Measurements from ENCODE around the gene TMEM176A.
"Not testable (repeated sequence)": the region's sequence is repeated elsewhere in the genome, so short reads cannot be mapped to it uniquely, and the experiment has no call there.

The TMEM176A gene, protein sequence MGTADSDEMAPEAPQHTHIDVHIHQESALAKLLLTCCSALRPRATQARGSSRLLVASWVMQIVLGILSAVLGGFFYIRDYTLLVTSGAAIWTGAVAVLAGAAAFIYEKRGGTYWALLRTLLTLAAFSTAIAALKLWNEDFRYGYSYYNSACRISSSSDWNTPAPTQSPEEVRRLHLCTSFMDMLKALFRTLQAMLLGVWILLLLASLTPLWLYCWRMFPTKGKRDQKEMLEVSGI

DNA sequence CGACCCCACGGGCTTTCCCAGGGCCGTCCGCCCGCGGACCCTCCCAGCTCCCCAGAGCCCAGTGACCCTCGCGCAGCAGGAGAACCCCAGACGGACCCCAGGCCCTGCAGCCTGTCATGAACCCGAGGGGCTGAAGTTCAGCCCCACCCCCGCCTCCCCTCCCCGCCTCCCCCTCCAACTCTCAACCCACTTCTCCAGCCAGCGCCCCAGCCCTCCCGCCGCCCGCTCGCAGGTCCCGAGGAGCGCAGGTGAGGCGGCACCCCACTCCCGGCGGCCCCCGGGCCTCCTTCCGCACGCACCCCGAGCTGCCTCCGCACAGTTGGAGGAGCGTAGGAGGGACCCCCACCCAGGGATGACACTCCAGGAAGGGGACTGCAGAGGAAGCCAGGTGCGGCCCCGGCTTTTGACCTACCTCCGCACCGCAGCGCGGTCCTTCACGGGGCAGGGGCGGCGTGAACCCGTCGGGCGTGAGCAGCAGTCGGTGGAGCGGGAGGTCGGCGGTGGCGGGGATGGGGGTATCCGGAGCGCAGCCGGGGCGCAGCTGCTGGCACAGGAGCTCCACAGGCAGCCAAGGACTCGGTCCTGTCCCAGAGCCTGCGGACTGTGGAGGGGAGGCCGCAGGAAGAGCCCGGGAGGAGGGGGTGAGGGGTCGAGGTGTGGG is at the start of gene TMEM176A:
Gene TMEM176A (plus strand): TSS at position 189 of the 661 bp plus-strand sequence. CDS start 782 bp downstream, outside the sequence.
- peak in 1 of 2 donors; percentile 20 for DNase-seq

DNA sequence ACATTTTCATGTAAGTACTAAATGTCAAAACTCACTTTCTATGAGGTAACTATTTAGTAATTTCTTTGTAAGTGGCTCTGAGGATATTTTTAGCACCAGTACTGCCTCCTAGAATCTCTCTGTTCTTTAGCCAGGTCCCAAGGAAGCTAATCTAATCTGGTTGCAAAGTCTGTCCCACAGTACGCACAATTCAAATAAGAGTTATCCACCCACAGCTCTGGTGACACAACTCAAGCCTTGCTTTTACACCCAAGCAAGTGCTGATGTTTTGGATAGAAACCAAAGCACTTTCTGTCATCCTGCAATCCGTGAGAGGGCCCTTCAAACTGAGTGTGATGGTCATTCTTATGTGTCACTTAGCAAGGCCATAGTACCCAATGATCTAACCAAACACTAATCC is 48.9 kb upstream of the TMEM176A start:
- no peak for DNase-seq

DNA sequence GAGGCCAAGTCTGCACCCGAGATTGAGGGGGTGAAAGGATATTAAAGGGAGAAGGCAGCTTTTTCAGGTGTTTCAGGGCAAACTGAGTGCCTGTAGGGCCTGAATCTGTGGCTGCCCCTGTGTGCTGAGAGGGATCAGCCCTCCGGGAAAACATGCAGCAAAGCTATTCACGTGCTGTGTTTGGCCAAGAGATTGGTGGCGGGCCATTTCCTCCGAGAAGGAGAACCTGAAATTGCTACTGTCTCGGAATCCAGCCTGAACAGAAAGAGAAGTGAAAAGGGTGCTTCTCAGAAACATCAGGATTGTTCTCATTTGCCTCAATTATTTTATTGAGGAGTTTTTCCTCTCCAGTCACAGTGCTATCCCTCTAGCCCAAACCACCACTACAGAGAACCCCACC is 47.3 kb upstream of the TMEM176A start:
- DNase-seq: no peak

DNA sequence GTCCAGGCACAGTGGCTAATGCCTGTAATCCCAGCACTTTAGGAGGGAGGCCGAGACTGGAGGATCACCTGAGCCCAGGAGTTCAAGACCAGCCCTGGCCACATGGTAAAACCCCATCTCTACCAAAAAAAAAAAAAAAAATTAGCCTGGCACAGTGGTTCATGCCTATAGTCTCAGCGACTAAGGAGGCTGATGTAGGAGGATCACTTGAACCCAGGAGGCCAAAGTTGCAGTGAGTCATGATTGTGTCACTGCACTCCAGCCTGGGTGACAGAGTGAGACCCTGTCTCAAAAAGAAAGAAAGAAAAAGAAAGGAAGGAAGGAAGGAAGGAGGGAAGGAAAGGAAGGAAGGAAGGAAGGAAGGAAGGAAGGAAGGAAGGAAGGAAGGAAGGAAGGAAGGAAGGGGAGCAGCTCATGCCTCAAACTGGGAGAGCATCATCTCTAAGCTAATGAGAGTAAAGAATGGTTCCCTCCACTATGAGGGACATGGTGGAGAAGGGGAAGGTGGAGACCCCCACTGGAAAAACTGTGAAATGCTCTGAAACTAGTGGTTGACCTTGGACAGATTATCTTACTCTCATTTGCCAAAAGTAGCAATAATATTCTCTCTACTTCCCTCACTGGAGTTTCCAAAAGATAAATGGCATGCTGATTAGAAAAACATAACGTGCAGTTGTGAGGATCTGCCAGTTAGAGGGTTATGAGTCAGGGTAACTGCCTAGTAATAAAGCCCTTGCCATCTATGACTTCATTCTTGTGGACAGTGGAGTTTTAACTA is 46.6 kb upstream of the TMEM176A start:
- DNase-seq: peak in 1 of 2 donors; percentile 39

DNA sequence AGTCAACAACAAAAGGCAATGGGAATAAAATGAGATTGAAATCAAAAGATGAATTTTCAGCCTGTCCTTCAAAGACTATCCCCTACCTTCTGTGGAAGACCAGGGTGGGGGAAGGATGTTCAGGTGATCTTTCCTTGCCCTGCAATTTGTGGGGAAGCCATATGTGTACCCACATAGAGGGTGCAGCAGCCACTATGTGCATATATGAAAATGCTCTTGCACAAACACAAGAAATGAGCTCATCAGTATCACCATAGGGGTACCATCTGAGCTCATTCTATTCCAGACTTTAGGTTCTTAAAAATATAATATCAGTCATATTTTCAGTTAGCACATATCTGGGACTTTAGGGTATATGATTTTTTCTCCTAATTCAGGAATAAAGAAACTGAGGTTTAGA is 45.6 kb upstream of the TMEM176A start:
- no peak for DNase-seq

DNA sequence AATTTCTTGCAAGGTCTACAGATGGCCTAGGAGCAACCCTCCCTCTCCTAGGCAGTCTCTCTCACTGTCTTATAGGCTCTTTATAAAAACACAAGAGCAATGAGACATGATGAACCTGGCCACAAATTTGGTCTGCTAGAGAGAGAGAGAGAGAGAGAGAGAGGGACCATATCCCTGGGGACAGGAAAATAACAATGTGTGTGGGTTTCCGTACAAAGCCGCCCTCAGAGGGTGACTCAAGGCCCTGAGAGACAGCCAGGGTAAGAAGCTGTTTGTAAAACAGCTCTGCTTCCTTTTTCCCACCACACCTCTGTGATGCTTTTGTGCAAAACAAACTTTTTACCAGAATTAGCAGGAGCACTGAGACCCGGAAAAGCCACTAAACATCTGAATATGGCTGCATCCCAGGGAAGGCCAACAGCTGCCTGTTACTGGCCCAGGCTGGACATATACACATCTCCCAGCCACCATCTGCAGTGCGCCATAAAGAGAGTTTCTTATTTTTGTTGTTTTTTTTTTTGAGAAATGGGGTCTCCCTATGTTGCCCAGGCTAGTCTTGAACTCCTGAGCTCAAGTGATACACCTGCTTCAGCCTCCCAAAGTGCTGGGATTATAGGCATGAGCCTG is 45.0 kb upstream of the TMEM176A start:
- DNase-seq: peak; percentile 69 to 77

DNA sequence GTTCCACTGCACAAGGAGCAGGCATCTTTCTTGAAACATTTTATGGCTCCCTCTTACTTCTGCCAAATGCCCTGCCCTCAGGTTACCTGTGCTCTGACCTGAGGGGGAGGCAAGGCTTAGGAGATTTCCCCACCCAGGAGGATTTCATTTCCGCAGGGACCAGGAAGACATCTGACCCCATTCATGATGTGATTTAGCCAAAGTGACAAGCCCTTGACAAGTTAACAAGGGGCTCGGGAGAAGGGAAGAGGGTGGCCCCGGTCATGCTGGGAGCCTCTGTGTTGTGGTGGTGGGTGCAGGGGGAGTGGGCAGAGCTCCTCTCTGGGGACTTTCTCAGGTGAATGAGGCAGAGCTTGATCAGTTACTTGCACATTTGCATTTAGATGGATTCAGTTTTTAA is 44.4 kb upstream of the TMEM176A start:
- DNase-seq: no peak

DNA sequence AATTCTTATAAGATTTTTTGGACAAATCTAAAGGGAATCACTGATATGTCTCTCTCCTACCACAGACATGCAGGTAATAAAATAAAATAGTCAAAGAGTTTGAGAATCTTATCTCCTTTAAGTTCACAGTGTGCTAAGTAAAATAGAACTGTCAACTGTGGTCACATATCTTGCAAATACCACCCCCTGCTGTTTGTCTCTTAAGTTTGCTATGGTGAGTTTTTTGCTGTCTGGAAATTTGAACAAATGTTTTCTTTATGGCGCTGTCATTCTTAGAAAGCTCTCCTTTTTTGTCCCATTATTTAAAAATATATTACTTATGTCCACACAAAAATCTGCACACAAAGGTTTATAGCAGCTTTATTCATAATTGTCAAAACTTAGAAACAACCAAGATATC is 43.7 kb upstream of the TMEM176A start:
- peak in 1 of 2 donors; percentile 48 for DNase-seq

DNA sequence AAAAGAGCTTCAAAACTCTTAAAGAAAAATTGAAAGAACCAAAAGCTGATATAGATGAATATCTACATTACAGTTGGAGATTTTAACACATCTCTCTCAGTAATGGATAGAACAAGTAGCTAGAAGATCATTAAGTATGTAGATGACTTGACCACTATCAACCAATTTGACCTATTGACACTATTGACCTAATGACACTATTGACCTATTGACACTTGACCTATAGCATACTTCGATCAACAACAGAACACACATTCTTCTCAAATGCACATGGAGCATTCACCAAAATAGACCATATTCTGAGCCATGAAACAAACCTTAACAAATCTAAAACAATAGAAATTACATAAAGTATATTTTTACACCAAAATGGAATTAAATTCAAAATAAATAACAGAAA is 41.1 kb upstream of the TMEM176A start:
- no peak for DNase-seq

DNA sequence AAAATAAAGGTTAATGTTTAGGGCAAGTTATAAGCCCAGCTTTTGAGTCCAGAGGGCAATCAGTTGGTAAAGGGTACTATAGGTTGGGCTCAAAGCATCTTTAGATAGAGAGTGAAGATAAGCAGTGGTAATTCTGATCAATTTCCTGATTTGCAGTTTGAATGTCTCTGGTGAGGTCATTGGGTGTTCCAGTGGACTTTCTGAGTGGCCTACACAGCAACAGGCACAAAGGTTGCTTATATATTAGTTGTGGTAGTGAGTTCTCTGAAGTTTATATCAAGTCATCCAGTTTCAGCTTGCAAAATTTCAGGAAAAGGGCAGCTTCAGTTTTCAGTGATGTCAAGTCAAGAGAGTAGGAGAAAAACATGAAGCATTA is 34.2 kb upstream of the TMEM176A start:
- DNase-seq: no peak

DNA sequence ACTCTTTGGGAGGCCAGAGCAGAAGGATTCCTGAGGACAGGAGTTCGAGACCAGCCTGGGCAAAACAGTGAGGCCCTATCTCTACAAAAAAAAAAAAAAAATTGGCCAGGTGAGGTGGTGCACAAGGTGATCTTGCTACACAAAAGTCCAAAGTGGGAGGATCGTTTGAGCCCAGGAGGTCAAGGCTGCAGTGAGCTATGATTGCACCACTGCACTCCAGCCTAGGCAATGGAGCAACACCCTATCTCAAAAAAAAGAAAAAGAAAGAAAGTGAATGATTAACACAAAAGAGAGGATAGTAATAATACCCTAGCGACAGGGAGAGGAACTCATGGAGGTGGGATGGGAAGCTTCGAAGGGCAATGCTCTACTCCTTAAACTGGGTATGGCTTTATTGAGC is 30.8 kb upstream of the TMEM176A start:
- DNase-seq: no peak

DNA sequence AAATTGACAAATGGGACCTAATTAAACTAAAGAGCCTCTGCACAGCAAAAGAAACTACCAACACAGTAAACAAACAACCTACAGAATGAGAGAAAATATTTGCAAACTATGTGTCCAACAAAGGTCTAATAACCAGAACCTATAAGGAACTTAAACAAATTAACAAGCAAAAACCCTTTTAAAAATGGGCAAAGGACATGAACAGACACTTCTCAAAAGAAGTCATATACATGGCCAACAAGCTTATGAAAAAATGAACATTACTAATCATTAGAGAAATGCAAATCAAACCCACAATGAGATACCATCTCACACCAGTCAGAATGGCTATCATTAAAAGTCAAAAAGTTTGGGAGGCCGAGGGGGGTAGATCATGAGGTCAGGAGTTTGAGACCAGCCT is 26.4 kb upstream of the TMEM176A start:
- DNase-seq: not testable (repeated sequence)

DNA sequence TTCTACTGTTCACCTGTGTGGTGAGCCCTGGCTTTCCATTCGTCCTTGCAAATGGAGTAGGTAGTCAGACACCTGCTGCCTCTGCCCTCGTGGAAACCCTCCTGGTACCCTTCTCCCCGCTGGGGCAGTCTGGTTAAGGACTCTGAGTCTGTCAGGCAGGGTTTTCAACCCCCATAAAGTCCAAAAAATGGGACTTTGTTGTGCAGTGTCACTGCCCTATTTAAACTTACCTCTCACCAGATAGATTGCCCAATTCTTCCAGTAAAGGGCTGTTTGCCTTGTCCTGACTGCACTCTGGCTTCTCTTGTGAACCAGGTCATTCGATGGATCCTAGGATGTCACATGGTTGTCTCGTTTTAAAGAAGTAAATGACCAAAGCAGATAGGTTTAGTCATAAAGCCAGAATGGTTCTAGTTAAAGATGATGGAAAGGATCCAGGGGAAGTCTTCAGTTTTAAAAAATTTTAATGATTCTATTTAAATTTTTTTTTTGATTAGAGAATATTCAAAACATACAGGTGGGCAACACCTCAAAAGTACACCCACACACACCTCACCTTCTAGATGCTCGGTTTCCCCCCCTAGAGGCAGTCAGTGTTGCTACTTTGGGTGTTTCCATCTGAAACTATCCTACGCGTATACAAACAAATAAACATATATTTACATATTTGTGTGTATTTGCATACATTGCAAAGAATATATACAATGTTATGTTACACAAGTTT is 22.4 kb upstream of the TMEM176A start:
- DNase-seq: no peak

DNA sequence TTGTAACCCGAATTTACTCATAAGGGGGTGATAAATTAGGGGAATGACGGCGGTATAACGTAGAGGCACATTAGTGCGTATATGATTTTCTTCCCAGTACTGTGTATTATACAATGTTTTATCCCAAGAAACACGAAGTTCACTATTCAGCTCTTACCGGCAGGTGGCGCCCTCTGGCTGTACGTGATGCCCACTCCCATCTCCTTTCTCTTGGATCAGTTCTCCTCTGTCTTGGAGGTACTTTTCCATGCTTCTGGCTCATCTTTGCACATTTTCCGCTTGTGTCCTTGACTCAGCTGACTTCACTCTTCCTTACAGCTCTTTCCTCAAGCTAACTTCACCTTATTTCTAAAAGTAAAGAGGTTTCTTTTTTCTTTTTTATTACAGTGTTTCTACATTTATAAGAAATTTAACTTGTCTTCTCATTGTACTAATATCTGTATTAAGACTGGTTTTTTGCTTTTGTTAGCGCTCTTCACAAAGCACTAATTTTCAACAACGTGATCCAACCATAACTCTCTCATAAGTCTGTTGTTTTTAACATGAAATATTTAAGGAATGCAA is 21.7 kb upstream of the TMEM176A start:
- peak; percentile 67 to 79 for DNase-seq

DNA sequence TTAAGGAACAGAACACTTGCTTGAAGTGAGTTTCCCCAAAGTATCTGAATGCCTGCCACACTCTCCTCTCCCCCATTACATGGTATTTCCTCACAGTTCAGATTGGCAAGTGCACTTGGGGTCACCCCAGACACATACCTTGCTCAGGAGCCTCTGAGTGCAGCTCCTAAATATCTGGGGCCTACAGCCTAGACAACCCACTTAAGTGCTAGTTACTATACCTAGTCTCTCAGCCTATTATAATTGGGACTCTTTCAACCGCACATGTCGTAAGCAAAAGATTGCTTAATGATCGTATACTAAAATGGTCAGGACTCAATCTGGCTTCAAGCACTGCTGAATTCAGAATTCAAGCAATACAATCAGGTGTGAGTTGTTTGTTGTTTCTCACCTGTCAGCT is 20.3 kb upstream of the TMEM176A start:
- no peak for DNase-seq

DNA sequence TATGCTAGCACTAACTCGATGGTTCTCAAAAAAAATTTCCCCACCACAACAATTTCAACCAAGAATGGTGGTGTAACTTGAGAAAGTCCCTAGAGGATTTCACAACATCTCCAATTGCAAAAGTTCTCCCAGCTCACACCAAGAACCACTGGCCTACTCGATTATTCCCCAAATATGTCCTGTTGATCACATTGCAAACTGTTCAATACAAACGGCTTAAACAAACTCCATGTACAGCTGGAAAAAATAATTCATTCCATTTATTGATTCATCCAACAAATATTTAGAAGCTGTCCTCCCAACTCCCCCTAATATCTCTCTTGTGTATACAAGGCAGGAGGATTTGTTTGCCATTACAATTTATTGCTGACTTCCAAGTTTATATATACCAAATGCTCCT is 19.5 kb upstream of the TMEM176A start:
- no peak for DNase-seq

DNA sequence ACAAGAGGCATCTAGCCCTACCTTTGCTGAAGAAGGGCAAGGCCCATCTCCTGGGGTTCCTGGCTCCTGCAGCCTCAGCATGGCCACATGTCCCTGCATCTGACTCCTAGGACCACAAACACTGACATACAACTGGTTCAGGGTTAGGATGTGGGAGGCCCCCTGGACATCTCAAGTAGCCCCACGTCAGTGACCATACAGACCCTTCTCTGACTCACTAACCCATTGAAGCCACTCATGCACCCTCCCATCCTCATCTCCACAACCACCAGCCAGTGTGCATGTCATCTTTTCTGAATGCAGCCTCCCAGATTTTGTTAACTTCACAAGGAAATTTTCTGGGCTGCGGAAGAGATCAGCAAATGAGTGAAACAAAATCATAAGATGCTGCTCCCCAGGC is 18.6 kb upstream of the TMEM176A start:
- no peak for DNase-seq

DNA sequence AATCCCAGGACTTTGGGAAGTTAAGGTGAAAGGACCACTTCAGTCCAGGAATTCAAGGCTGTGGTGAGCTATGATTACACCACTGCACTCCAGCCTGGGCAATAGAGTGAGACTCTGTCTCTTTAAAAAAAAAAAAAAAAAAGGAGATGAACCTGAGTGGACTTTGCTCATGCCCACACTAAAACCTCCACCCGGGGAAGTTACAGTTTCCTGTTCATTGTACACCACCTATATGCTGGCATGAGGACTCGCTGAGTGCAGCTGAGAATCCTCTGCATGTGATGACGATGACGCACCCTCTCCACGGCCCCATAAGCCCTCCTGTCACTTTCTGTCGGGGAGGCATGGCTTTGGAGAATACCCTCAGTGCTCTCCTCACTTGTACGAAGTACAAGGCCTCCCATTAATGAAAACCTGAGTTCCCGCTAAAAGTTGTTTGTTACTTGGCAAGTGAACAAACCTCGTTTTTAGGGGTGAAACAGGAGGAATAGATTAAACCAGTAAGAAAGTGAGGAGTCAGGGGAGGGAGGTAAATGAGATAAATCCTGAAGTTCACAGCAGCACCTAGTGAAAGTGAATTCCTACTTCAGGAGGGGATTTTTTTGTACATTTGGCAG is 16.3 kb upstream of the TMEM176A start:
- DNase-seq: no peak

DNA sequence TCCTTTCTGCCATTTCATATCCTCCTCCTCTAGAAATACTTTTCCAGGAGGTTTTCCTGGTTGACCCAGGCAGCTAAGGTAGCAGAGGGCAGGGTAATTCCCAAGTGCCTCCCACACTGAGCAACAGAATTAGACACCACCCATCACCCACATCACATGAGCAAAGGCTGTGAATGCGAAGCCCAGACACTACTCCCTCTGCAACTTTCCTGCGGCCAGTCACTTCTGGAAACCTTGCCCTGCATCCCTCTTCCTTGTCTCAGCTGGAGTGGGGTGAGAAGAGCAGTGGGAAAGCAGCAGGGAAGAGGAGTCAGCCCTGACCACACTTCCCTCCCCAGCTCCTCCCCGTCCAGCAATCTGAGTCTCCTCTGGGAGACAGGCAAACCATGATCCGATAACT is 15.6 kb upstream of the TMEM176A start:
- DNase-seq: no peak

DNA sequence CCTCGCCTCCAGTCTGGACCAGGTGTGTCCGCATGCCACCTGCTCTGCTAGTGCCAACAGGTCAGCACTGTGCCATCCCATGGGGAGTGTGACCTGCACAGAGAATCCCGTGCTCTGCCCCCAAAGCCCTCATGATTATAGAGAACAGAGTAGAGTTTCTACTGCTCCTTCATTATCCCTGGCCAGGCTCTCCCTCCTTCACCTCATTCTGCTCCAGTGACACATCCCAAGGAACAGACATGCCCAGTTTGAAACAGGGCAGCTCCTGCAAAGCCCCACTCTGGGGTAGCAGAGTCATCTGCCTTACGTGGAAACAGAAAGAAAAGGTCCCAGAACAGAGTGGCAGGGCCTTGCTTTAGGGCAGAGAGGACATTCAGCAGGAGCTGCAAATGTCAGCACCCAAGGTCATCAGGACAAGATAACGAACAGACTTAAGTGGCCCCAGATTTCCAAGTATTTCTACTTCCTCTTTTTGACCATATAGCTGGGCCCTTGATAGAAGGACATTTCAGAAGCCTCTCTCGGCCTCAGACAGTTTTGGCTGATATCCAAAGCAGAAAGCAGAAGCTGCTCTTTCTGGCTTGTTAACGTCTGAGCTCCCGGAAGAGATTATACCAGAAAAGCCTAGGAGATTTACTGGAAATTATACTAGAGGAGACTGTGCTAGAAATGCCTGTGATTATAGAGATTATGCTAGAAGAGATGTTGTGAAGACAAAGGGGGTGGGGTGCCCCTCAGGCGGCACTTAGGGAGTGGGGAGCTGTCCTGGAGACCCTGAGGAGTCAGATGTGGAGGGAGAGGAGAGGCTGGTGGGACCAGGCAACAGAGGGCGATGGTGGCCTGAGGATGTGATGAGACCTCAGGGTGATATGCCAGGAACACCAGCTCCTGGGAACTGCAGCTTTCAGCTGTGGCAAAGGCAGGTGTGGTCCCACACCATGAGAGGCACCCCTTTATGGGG is 13.0 kb upstream of the TMEM176A start:
- DNase-seq: no peak

Measured in activated CD4-positive, alpha-beta T cell treated with anti-CD3 and anti-CD28 coated beads for 4 hours (primary cell).